A673 (cell line): Measurements from ENCODE around the gene RAB18. TPM values are rescaled to one million over a fixed set of nuclear protein-coding genes. Genes with fewer than 3 reads are reported as not detected.
"Not testable (repeated sequence)": the region's sequence is repeated elsewhere in the genome, so short reads cannot be mapped to it uniquely, and the experiment has no call there.

Experiments used
- BruUV-seq: library from RNA; stranded (reverse); fragments of 400-500 nt; replicated peaks from 2 replicates; lab custom pipeline; 2021; lab: Mats Ljungman, UMichigan
- CTCF ChIA-PET: fragments of 300-600 bp; sonication (Branson Sonifier 250); formaldehyde crosslinking; loops from one replicate; lab custom pipeline; 2022; ENCODE audit warnings: antibody characterized with exemption; lab: Charles Lee
- POLR2A ChIA-PET: fragments of 300-600 bp; sonication (Branson Sonifier 250); formaldehyde crosslinking; loops from one replicate; lab custom pipeline; 2022; ENCODE audit warnings: antibody characterized with exemption; ENCODE audit not compliant: low non-redundant PET; lab: Charles Lee
- DNase-seq: peaks from one replicate; pipeline ENCODE4 v3.0.0-alpha.2; 2015; ENCODE audit warnings: low spot score
- H3K27ac ChIP-seq: fragments of 200-600 bp; sonication (generic); 2 replicates; pipeline ENCODE4 v1.5.1; 2016; ENCODE audit warnings: mixed run types, low read depth, mild to moderate bottlenecking, mixed read lengths, antibody characterized with exemption, low read length; ENCODE audit not compliant: poor library complexity, severe bottlenecking
- H3K27me3 ChIP-seq: fragments of 200-600 bp; sonication (generic); replicated peaks from 2 replicates; pipeline ENCODE4 v1.6.1; 2017; ENCODE audit warnings: mixed run types, low read depth, mild to moderate bottlenecking, mixed read lengths, antibody characterized with exemption, low read length; ENCODE audit not compliant: insufficient read depth, poor library complexity
- H3K36me3 ChIP-seq: fragments of 200-600 bp; sonication (generic); 2 replicates; pipeline ENCODE4 v1.6.1; 2016; ENCODE audit warnings: mixed run types, mild to moderate bottlenecking, mixed read lengths, antibody characterized with exemption, low read length; ENCODE audit not compliant: insufficient read depth, poor library complexity, severe bottlenecking
- H3K4me1 ChIP-seq: fragments of 200-600 bp; sonication (generic); 2 replicates; pipeline ENCODE4 v1.6.1; 2017; ENCODE audit warnings: mixed run types, mild to moderate bottlenecking, mixed read lengths, antibody characterized with exemption, low read length; ENCODE audit not compliant: insufficient read depth, poor library complexity, severe bottlenecking
- H3K4me3 ChIP-seq: fragments of 200-600 bp; sonication (generic); 2 replicates; pipeline ENCODE4 v1.5.1; 2016; ENCODE audit warnings: low read depth, mixed run types, mild to moderate bottlenecking, mixed read lengths, low read length; ENCODE audit not compliant: poor library complexity, severe bottlenecking
- H3K9me3 ChIP-seq: fragments of 200-600 bp; sonication (generic); 2 replicates; pipeline ENCODE4 v1.6.1; 2016; ENCODE audit warnings: mixed run types, low read depth, mild to moderate bottlenecking, mixed read lengths, antibody characterized with exemption, low read length; ENCODE audit not compliant: poor library complexity, severe bottlenecking
- EZH2 ChIP-seq: fragments of 200-600 bp; sonication (generic); IDR thresholded peaks from 2 replicates; pipeline ENCODE4 v1.6.1; 2017; ENCODE audit warnings: borderline replicate concordance, low read depth, mild to moderate bottlenecking, mixed read lengths, antibody characterized with exemption, low read length; ENCODE audit not compliant: poor library complexity, severe bottlenecking
- intact Hi-C: fragments of 100-400 bp; cut with micrococcal nuclease; formaldehyde crosslinking; loops from one replicate; pipeline ENCODE4 v1.10.0; 2022; ENCODE audit not compliant: unreplicated experiment
- total RNA-seq: library from RNA; stranded (reverse); gene quantifications from 2 replicates; pipeline ENCODE4 v1.2.3, GENCODE V29; 2021
- TF ChIP-seq, protein P1 (sequence below): fragments of 300-800, 200-600 bp; sonication (generic); conservative IDR thresholded peaks from 2 replicates; pipeline ENCODE4 v1.5.1; 2017; ENCODE audit warnings: low read depth, mild to moderate bottlenecking, antibody characterized with exemption, low read length, moderate library complexity, mixed read lengths

The RAB18 gene
- total RNA-seq, 1 experiment from 2014 or later: 110 TPM

DNA sequence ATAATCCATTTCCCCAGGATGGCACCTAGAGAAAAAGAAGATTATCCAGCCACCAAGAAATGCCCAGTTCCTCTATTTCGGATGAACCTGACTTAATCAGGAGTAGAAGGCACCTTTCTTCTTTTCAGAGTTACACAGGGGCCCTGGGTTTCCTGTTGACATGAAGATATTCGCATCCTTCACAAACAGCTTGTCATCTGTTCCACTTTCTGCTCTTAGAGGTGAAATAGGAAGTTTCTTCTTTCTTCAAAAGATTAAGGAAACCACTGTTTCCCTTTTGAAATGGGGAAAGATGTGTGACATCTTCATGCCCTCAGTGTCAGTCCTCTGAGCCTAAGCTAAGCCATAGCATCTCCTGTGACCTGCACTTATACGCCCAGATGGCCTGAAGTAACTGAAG lies 39.1 kb upstream of the RAB18 start:
- ChIA-PET CTCF (no interaction called here), POLR2A (no interaction called here)
- H3K9me3 ChIP-seq: no peaks in the 10 kb centered on the region
- TF ChIP-seq EZH2: no peak
- TF ChIP-seq, protein P1, sequence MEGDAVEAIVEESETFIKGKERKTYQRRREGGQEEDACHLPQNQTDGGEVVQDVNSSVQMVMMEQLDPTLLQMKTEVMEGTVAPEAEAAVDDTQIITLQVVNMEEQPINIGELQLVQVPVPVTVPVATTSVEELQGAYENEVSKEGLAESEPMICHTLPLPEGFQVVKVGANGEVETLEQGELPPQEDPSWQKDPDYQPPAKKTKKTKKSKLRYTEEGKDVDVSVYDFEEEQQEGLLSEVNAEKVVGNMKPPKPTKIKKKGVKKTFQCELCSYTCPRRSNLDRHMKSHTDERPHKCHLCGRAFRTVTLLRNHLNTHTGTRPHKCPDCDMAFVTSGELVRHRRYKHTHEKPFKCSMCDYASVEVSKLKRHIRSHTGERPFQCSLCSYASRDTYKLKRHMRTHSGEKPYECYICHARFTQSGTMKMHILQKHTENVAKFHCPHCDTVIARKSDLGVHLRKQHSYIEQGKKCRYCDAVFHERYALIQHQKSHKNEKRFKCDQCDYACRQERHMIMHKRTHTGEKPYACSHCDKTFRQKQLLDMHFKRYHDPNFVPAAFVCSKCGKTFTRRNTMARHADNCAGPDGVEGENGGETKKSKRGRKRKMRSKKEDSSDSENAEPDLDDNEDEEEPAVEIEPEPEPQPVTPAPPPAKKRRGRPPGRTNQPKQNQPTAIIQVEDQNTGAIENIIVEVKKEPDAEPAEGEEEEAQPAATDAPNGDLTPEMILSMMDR: no peak
- intact Hi-C loops: no loop called here
- H3K36me3 ChIP-seq: no peaks in the 10 kb centered on the region
- no TSS peak for BruUV-seq
- H3K4me1 ChIP-seq: no peaks in the 10 kb centered on the region
- H3K27ac ChIP-seq: no peak overlapping the region
- H3K27me3 ChIP-seq: peaks cover 2% of the 10 kb centered on the region
- DNase-seq: no peak
- no peak overlapping the region for H3K4me3 ChIP-seq

DNA sequence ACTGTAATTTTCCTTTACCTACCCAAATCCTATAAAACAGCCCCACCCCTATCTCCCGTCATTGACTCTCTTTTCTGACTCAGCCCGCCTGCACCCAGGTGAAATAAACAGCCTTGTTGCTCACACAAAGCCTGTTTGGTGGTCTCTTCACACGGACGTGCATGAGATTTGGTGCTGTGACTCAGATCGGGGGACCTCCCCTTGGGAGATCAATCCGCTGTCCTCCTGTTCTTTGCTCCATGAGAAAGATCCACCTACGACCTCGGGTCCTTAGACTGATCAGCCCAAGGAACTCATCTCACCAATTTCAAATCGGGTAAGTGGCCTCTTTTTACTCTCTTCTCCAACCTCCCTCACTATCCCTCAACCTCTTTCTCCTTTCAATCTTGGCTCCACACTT lies 38.5 kb upstream of the RAB18 start:
- DNase-seq, H3K27ac ChIP-seq, H3K4me1 ChIP-seq, POLR2A ChIA-PET, BruUV-seq, CTCF ChIA-PET, H3K36me3 ChIP-seq, H3K4me3 ChIP-seq, intact Hi-C loops, H3K9me3 ChIP-seq, H3K27me3 ChIP-seq: not testable (repeated sequence)

GRCh38 chr10:27470885-27471284 lies 33.2 kb upstream of the RAB18 start:
- DNase-seq: no peak
- Histone ChIP-seq H3K27me3 (peaks cover 7% of the 10 kb centered on the region), H3K36me3 (no peaks in the 10 kb centered on the region), H3K4me3 (no peak overlapping the region), H3K9me3 (no peaks in the 10 kb centered on the region), H3K4me1 (no peaks in the 10 kb centered on the region), H3K27ac (no peak overlapping the region)
- ChIA-PET CTCF (no interaction called here), POLR2A (interaction anchor here (0.6 kb wide), 1 partner anchor 994 kb away, joined by 8 read pairs; no protein-coding TSS in a partner anchor)
- BruUV-seq: no TSS peak
- TF ChIP-seq, protein P1: no peak
- TF ChIP-seq EZH2: no peak
- intact Hi-C loops: no loop called here

DNA sequence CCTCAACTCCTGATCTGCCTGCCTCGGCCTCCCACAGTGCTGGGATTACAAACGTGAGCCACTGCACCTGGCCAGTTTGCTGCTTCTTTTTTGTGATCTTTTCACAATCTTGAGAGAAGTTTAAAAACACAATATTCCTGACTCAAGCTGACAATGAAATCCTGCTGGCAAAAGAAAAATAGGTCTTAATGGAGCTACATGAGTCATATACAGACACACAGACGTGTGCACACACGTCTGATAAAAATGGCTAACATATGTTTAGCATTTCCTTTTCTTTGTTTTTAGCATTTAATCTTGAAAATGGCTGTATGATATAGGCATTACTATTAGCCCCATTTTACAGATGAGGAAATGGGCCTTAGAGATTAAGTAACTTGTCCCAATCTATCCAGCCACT lies 29.4 kb upstream of the RAB18 start:
- ChIA-PET CTCF (no interaction called here), POLR2A (no interaction called here)
- no peak for DNase-seq
- Histone ChIP-seq H3K4me3 (no peak overlapping the region), H3K27ac (no peak overlapping the region), H3K4me1 (no peaks in the 10 kb centered on the region), H3K36me3 (no peaks in the 10 kb centered on the region), H3K9me3 (no peaks in the 10 kb centered on the region), H3K27me3 (peaks cover 7% of the 10 kb centered on the region)
- no TSS peak for BruUV-seq
- intact Hi-C loops: no loop called here
- TF ChIP-seq, protein P1: no peak
- no peak for TF ChIP-seq EZH2
